Measurements from ENCODE around the gene DOK6.

GRCh38 chr18:69400253-69400975, at the start of gene DOK6:
- TF ChIP-seq CTCF (conservative IDR thresholded peaks at IDR 0.05; ENCODE audit: low read depth, low read length) (no peak), EZH2 (IDR thresholded peaks at IDR 0.05; ENCODE audit: low read length, unreplicated experiment) (no peak)
